HepG2 (cell line): ENCODE results near the gene ATP5PB. TPM values are rescaled to one million over a fixed set of nuclear protein-coding genes. Genes with fewer than 3 reads are reported as not detected.

Experiments used
- FLYWCH1 ChIP-seq: sonication (generic); formaldehyde crosslinking; IDR thresholded peaks from 2 replicates; pipeline ENCODE4 v1.8.1; 2023; ENCODE audit warnings: mild to moderate bottlenecking, missing genetic modification reagents
- FOXA1 ChIP-seq, 2 experiments: fragments of 450-650 bp in 1 of 2; sonication (generic) in 1 of 2; formaldehyde crosslinking in 1 of 2; IDR thresholded peaks; 2 replicates each; pipeline versions ENCODE4 v1.4.0 to v1.6.1; 2016 to 2020; ENCODE audit warnings: missing genetic modification reagents in 1 of 2
- FOXO1 ChIP-seq: sonication (generic); formaldehyde crosslinking; IDR thresholded peaks from 2 replicates; pipeline ENCODE4 v1.4.0; 2020; ENCODE audit warnings: missing genetic modification reagents
- GATAD2A ChIP-seq: IDR thresholded peaks from 2 replicates; pipeline ENCODE4 v1.6.1; 2016
- HOXA7 ChIP-seq: sonication (generic); formaldehyde crosslinking; IDR thresholded peaks from 2 replicates; pipeline ENCODE4 v1.8.1; 2022; ENCODE audit warnings: mild to moderate bottlenecking, missing genetic modification reagents, moderate library complexity
- MED1 ChIP-seq: sonication (generic); formaldehyde crosslinking; IDR thresholded peaks from 2 replicates; pipeline ENCODE4 v1.4.0; 2020; ENCODE audit warnings: missing genetic modification reagents
- NR3C1 ChIP-seq: sonication (generic); formaldehyde crosslinking; IDR thresholded peaks from 2 replicates; pipeline ENCODE4 v1.4.0; 2020; ENCODE audit warnings: missing genetic modification reagents
- NRL ChIP-seq: sonication (generic); formaldehyde crosslinking; IDR thresholded peaks from 2 replicates; pipeline ENCODE4 v1.5.0; 2020; ENCODE audit warnings: missing genetic modification reagents, mild to moderate bottlenecking, moderate library complexity, borderline replicate concordance
- PHF21A ChIP-seq: sonication (generic); formaldehyde crosslinking; IDR thresholded peaks from 2 replicates; pipeline ENCODE4 v1.5.0; 2020; ENCODE audit warnings: mild to moderate bottlenecking, missing genetic modification reagents
- ZMAT3 ChIP-seq: sonication (generic); formaldehyde crosslinking; conservative IDR thresholded peaks from 2 replicates; pipeline ENCODE4 v1.7.0; 2021; ENCODE audit warnings: missing genetic modification reagents
- ZNF891 ChIP-seq: sonication (generic); formaldehyde crosslinking; IDR thresholded peaks from 2 replicates; pipeline ENCODE4 v1.5.0; 2020; ENCODE audit warnings: mild to moderate bottlenecking, missing genetic modification reagents
- ZSCAN29 ChIP-seq: sonication (generic); formaldehyde crosslinking; conservative IDR thresholded peaks from 2 replicates; pipeline ENCODE4 v1.4.0; 2020; ENCODE audit warnings: mild to moderate bottlenecking, missing genetic modification reagents
- polyA plus RNA-seq, 8 experiments: library from polyadenylated mRNA; depleted of rRNA in 3 of 8; stranded (reverse) in 7 of 8; unstranded in 1 of 8; fragments of >200 nt; fragmentation: Illumina TruSeq in 4 of 8; extraction: Trizol in 4 of 8; gene quantifications; 2 replicates each; pipeline versions ENCODE4 v1.2.1 to v1.2.3, GENCODE V29; 2011 to 2016; ENCODE audit warnings: low read depth in 4 of 8, missing spikeins in 1 of 8, mixed read lengths in 1 of 8; ENCODE audit not compliant: insufficient read depth in 1 of 8
- total RNA-seq, 5 experiments: library from RNA; depleted of rRNA; stranded (reverse); fragments of >200 nt; fragmentation: Illumina TruSeq; extraction: Trizol; gene quantifications; 2 replicates each; pipeline ENCODE4 v1.2.3, GENCODE V29; 2016; ENCODE audit warnings: low read depth in 1 of 5
- TF ChIP-seq, protein P1 (sequence below): sonication (generic); formaldehyde crosslinking; IDR thresholded peaks from 2 replicates; pipeline ENCODE4 v1.4.0; 2020; ENCODE audit warnings: mild to moderate bottlenecking, missing genetic modification reagents
- TF ChIP-seq, protein P2 (sequence below): sonication (generic); formaldehyde crosslinking; IDR thresholded peaks from 2 replicates; pipeline ENCODE4 v1.8.1; 2022; ENCODE audit warnings: low read depth, mild to moderate bottlenecking, missing genetic modification reagents
- TF ChIP-seq, protein P3 (sequence below): IDR thresholded peaks from 2 replicates; pipeline ENCODE4 v1.6.1; 2016; ENCODE audit warnings: control low read depth
- TF ChIP-seq, protein P4 (sequence below): sonication (generic); formaldehyde crosslinking; IDR thresholded peaks from 2 replicates; pipeline ENCODE4 v1.9.0; 2022; ENCODE audit warnings: missing genetic modification reagents, mild to moderate bottlenecking, borderline replicate concordance
- TF ChIP-seq, protein P5 (sequence below): sonication (generic); formaldehyde crosslinking; IDR thresholded peaks from 2 replicates; pipeline ENCODE4 v1.9.0; 2021; ENCODE audit warnings: missing genetic modification reagents, mild to moderate bottlenecking, borderline replicate concordance
- TF ChIP-seq, protein P6 (sequence below): sonication (generic); formaldehyde crosslinking; IDR thresholded peaks from 2 replicates; pipeline ENCODE4 v1.9.0; 2021; ENCODE audit warnings: missing genetic modification reagents, borderline replicate concordance

The ATP5PB gene
- total and polyA plus RNA-seq, 2 of the 13 experiments (the other 11 are each of a cell fraction or from before 2014, with no cell fraction given): 297 to 541 TPM

DNA sequence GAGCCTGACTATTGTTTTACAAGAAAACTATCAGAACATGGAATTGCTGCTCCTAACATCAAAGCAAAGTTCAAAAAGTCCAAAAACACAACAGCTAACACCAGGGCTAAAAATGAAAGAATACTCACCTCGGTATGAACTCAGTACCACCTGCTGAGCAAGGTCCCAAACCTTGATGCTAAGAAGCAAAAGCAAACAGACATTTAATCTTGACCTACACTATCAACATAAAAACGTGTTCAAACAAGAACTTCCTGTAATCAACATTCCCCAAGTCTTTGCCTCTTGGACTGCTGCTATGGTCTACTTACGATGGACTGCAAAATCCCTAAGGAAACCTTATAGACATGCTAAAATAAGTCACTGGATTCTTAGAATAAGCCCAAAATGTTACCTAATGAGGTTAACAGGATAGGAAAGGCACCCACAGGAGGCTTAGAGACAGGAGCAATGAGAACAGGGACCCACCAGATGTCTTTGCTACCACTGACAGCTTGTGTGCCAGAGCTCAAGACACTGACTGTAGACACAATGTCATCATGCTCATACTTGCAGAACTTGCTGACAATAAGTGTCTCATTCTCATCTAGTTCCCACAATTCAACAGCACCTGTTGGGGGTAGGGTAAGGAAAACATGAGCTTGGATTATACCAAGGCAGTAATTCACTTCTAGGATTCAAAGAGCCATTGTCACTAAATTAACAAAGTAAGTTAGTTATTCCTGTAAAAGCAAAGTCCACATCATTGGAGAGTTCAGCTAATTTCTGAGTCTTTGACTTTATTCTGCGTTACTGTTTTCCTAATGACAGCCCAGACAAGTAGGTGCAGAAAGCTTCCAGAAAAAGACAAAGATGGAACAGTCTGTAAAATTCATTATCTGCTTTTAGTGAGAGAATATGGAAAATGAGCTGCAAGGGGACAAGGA, 2.0 kb upstream of the ATP5PB start (continued):
- TF ChIP-seq, protein P1, sequence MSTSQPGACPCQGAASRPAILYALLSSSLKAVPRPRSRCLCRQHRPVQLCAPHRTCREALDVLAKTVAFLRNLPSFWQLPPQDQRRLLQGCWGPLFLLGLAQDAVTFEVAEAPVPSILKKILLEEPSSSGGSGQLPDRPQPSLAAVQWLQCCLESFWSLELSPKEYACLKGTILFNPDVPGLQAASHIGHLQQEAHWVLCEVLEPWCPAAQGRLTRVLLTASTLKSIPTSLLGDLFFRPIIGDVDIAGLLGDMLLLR (CRISPR knock-in tag): no peak
- peak; percentile 29; the same call in 1 of the 2 replicates for TF ChIP-seq MED1
- no peak for TF ChIP-seq ZSCAN29 (CRISPR knock-in tag)
- TF ChIP-seq FOXO1: no peak
- TF ChIP-seq ZMAT3 (CRISPR knock-in tag): no peak
- TF ChIP-seq PHF21A: peak; percentile 49; the same call in 1 of the 2 replicates
- TF ChIP-seq, protein P2, sequence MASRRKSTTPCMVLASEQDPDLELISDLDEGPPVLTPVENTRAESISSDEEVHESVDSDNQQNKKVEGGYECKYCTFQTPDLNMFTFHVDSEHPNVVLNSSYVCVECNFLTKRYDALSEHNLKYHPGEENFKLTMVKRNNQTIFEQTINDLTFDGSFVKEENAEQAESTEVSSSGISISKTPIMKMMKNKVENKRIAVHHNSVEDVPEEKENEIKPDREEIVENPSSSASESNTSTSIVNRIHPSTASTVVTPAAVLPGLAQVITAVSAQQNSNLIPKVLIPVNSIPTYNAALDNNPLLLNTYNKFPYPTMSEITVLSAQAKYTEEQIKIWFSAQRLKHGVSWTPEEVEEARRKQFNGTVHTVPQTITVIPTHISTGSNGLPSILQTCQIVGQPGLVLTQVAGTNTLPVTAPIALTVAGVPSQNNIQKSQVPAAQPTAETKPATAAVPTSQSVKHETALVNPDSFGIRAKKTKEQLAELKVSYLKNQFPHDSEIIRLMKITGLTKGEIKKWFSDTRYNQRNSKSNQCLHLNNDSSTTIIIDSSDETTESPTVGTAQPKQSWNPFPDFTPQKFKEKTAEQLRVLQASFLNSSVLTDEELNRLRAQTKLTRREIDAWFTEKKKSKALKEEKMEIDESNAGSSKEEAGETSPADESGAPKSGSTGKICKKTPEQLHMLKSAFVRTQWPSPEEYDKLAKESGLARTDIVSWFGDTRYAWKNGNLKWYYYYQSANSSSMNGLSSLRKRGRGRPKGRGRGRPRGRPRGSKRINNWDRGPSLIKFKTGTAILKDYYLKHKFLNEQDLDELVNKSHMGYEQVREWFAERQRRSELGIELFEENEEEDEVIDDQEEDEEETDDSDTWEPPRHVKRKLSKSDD (CRISPR knock-in tag): no peak
- TF ChIP-seq FLYWCH1: no peak
- no peak for TF ChIP-seq FOXA1 (IDR thresholded peaks at IDR 0.05)
- peak; percentile 24; the same call in 1 of the 2 replicates for TF ChIP-seq FOXA1 (CRISPR knock-in tag; IDR thresholded peaks at IDR 0.05)
- no peak for TF ChIP-seq HOXA7 (CRISPR knock-in tag)
- TF ChIP-seq, protein P3, sequence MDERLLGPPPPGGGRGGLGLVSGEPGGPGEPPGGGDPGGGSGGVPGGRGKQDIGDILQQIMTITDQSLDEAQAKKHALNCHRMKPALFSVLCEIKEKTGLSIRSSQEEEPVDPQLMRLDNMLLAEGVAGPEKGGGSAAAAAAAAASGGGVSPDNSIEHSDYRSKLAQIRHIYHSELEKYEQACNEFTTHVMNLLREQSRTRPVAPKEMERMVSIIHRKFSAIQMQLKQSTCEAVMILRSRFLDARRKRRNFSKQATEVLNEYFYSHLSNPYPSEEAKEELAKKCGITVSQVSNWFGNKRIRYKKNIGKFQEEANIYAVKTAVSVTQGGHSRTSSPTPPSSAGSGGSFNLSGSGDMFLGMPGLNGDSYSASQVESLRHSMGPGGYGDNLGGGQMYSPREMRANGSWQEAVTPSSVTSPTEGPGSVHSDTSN (CRISPR knock-in tag): no peak
- TF ChIP-seq, protein P4, sequence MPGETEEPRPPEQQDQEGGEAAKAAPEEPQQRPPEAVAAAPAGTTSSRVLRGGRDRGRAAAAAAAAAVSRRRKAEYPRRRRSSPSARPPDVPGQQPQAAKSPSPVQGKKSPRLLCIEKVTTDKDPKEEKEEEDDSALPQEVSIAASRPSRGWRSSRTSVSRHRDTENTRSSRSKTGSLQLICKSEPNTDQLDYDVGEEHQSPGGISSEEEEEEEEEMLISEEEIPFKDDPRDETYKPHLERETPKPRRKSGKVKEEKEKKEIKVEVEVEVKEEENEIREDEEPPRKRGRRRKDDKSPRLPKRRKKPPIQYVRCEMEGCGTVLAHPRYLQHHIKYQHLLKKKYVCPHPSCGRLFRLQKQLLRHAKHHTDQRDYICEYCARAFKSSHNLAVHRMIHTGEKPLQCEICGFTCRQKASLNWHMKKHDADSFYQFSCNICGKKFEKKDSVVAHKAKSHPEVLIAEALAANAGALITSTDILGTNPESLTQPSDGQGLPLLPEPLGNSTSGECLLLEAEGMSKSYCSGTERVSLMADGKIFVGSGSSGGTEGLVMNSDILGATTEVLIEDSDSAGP (CRISPR knock-in tag): no peak
- no peak for TF ChIP-seq NR3C1 (CRISPR knock-in tag)
- TF ChIP-seq ZNF891 (CRISPR knock-in tag): no peak
- TF ChIP-seq GATAD2A (CRISPR knock-in tag): 0 out of 2 replicates have a peak, but pooled peaks have one; percentile 12
- no peak for TF ChIP-seq NRL
- TF ChIP-seq, protein P5, sequence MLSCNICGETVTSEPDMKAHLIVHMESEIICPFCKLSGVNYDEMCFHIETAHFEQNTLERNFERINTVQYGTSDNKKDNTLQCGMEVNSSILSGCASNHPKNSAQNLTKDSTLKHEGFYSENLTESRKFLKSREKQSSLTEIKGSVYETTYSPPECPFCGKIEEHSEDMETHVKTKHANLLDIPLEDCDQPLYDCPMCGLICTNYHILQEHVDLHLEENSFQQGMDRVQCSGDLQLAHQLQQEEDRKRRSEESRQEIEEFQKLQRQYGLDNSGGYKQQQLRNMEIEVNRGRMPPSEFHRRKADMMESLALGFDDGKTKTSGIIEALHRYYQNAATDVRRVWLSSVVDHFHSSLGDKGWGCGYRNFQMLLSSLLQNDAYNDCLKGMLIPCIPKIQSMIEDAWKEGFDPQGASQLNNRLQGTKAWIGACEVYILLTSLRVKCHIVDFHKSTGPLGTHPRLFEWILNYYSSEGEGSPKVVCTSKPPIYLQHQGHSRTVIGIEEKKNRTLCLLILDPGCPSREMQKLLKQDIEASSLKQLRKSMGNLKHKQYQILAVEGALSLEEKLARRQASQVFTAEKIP (CRISPR knock-in tag): no peak
- TF ChIP-seq, protein P6, sequence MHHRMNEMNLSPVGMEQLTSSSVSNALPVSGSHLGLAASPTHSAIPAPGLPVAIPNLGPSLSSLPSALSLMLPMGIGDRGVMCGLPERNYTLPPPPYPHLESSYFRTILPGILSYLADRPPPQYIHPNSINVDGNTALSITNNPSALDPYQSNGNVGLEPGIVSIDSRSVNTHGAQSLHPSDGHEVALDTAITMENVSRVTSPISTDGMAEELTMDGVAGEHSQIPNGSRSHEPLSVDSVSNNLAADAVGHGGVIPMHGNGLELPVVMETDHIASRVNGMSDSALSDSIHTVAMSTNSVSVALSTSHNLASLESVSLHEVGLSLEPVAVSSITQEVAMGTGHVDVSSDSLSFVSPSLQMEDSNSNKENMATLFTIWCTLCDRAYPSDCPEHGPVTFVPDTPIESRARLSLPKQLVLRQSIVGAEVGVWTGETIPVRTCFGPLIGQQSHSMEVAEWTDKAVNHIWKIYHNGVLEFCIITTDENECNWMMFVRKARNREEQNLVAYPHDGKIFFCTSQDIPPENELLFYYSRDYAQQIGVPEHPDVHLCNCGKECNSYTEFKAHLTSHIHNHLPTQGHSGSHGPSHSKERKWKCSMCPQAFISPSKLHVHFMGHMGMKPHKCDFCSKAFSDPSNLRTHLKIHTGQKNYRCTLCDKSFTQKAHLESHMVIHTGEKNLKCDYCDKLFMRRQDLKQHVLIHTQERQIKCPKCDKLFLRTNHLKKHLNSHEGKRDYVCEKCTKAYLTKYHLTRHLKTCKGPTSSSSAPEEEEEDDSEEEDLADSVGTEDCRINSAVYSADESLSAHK (CRISPR knock-in tag): no peak
